Breast epithelium (tissue), 4 donors: ENCODE measurements around the gene DOK5. TPM values are rescaled to one million over a fixed set of nuclear protein-coding genes. Genes with fewer than 3 reads are reported as not detected.

Source experiments
- DNase-seq, 2 donors: peaks; one replicate each; pipeline ENCODE4 v3.0.0-alpha.2; 2019; ENCODE audit warnings: low spot score in 2 of 2
- H3K27ac ChIP-seq, 2 donors: fragments of 200-600 bp; sonication (generic) in 1 of 2; one replicate each; pipeline ENCODE4 v1.5.1; 2016 to 2019; ENCODE audit warnings: mild to moderate bottlenecking in 1 of 2
- H3K27me3 ChIP-seq, 2 donors: fragments of 200-600 bp; sonication (generic) in 1 of 2; one replicate each; pipeline versions ENCODE4 v1.5.1 to v1.6.0; 2017 to 2019; ENCODE audit warnings: control low read depth in 1 of 2, mild to moderate bottlenecking in 1 of 2
- H3K36me3 ChIP-seq: fragments of 200-600 bp; one replicate; pipeline ENCODE4 v1.5.1; 2019
- H3K4me1 ChIP-seq, 2 donors: fragments of 200-600 bp; sonication (generic); one replicate each; pipeline ENCODE4 v1.5.1; 2016 to 2019; ENCODE audit warnings: control low read depth in 1 of 2
- H3K4me3 ChIP-seq, 3 donors: fragments of 200-600 bp; sonication (generic); 1 replicate in 2 of 3; 2 replicates in 1 of 3; pipeline ENCODE4 v1.5.1; 2016 to 2019; ENCODE audit warnings: mild to moderate bottlenecking in 3 of 3, moderate library complexity in 2 of 3
- H3K9me3 ChIP-seq, 2 donors: fragments of 200-600 bp; sonication (generic) in 1 of 2; one replicate each; pipeline ENCODE4 v1.5.1; 2016 to 2019; ENCODE audit warnings: control low read depth in 1 of 2
- POLR2A ChIP-seq: fragments of 450-650 bp; IDR thresholded peaks from one replicate; pipeline ENCODE4 v1.6.1; 2016; ENCODE audit warnings: antibody characterized with exemption, mild to moderate bottlenecking, moderate library complexity
- POLR2AphosphoS5 ChIP-seq, 3 donors: sonication (generic); formaldehyde crosslinking; IDR thresholded peaks; one replicate each; pipeline ENCODE4 v1.6.1; 2017; ENCODE audit warnings: antibody characterized with exemption in 3 of 3
- intact Hi-C: fragments of 100-400 bp; cut with DNase I; formaldehyde crosslinking; loops from one replicate; pipeline ENCODE4 v1.15.1; 2023; ENCODE audit warnings: low total_unique reads
- total RNA-seq, 3 donors: library from RNA; depleted of rRNA; stranded (reverse); fragments of >200 nt; gene quantifications; one replicate each; pipeline ENCODE4 v1.1.0, GENCODE V29; 2016
- TF ChIP-seq, protein P1 (sequence below), 3 donors: fragments of 450-650 bp; IDR thresholded peaks; one replicate each; pipeline ENCODE4 v1.5.1; 2016 to 2017; ENCODE audit warnings: antibody characterized with exemption in 3 of 3, mild to moderate bottlenecking in 3 of 3, moderate library complexity in 3 of 3

Gene DOK5
- total RNA-seq, 3 donors from 2014 or later, result 2.0 to 4.0 (median 3.4) TPM

DNA sequence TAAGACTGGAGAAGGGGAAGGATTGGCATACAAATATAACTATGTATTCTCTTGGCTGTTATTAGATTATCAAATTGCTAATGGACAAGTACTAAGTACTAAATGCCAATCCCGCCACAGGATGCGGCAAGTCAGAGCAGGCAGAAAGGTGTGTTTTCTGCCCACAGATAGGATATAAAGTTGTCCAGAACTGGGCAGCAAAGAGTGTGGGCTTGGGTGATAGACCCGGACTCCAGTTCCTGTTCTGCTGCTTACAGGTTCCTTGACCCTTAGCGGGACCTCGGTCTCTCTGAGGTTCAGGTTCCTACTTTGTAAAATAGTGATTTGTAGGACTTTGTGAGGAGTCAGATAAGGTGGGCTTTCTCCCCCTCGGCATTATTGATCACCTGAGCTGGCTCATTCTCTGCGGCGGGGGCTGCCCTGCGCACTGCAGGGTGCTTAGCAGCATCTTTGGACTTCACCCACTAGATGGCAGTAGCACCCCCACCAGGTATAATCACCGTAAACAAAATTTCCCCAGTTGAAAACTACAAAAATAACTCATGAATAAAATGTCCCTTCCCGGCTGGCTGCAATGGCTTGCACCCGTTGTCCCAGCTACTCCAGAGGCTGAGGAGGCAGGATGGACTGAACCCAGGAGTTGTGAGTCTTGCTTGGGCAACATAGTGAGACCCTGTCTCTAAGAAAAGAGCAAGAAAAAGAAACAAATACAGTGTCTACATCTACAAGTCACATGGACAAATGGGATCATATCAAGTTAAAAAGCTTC lies 193.1 kb downstream of the DOK5 start:
- H3K4me1 ChIP-seq, result no peaks in the 10 kb centered on the region
- DNase-seq, result no peak

DNA sequence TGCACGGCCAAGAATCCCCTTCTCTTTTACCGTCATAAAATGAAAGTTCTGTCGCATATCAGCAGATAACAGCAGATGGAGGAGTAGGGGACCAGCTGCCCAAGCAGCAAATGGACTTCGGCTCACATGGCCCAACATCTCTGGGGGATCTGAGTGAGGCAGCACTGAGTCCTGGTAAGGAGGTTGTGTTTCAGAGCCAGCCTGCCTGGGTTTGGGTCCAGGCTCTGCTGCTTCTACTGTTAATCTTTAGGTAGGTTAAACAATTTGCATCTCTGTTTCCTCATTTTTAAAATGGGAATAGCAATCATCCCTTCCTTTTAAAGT lies 193.6 kb downstream of the DOK5 start:
- H3K27me3 ChIP-seq, result peaks cover 0 to 8% of the 10 kb centered on the region in 2 donors
- no peaks in the 10 kb centered on the region for H3K36me3 ChIP-seq
- no peaks in the 10 kb centered on the region for H3K4me1 ChIP-seq
- intact Hi-C loops, result no loop called here
- no peaks in the 10 kb centered on the region for H3K9me3 ChIP-seq
- DNase-seq, result no peak
- H3K27ac ChIP-seq, result no peak overlapping the region
- H3K4me3 ChIP-seq, result no peak overlapping the region
- TF ChIP-seq POLR2AphosphoS5 (IDR thresholded peaks at IDR 0.05), result no peak
- TF ChIP-seq, protein P1, sequence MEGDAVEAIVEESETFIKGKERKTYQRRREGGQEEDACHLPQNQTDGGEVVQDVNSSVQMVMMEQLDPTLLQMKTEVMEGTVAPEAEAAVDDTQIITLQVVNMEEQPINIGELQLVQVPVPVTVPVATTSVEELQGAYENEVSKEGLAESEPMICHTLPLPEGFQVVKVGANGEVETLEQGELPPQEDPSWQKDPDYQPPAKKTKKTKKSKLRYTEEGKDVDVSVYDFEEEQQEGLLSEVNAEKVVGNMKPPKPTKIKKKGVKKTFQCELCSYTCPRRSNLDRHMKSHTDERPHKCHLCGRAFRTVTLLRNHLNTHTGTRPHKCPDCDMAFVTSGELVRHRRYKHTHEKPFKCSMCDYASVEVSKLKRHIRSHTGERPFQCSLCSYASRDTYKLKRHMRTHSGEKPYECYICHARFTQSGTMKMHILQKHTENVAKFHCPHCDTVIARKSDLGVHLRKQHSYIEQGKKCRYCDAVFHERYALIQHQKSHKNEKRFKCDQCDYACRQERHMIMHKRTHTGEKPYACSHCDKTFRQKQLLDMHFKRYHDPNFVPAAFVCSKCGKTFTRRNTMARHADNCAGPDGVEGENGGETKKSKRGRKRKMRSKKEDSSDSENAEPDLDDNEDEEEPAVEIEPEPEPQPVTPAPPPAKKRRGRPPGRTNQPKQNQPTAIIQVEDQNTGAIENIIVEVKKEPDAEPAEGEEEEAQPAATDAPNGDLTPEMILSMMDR (IDR thresholded peaks at IDR 0.05), result no peak
- no peak for TF ChIP-seq POLR2A

More for the DNA sequence above, 193.1 kb downstream of the DOK5 start:
- H3K4me3 ChIP-seq, result no peak overlapping the region
- no peaks in the 10 kb centered on the region for H3K36me3 ChIP-seq
- no peak overlapping the region for H3K27ac ChIP-seq
- intact Hi-C loops, result no loop called here
- TF ChIP-seq POLR2A, result no peak
- TF ChIP-seq POLR2AphosphoS5 (IDR thresholded peaks at IDR 0.05), result no peak
- TF ChIP-seq, protein P1 (IDR thresholded peaks at IDR 0.05), result peak in 2 of 3 donors; percentile 12 to 14
- H3K9me3 ChIP-seq, result no peaks in the 10 kb centered on the region
- peaks cover 0 to 2% of the 10 kb centered on the region in 2 donors for H3K27me3 ChIP-seq

DNA sequence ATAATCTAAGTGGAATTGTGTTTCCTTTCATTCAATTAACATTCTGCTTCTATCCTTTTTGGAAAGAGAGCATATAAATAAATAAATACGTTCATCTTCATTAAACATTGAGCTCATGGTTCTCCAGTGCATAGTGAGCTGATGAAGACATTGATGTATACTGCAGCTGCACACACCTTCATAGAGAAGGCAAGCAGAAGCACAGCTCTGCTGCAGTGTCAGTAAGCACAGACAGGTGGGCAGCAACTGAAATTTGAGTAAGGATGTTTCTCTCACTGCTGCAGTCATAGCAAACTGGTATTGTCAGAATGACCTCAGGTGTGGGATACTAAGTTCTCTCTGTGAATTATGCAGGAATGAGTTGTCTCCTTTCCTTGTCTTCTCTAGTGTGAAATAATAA lies 202.9 kb downstream of the DOK5 start:
- Histone ChIP-seq H3K36me3 (no peaks in the 10 kb centered on the region), H3K27me3 (peaks cover 0 to 19% of the 10 kb centered on the region in 2 donors), H3K4me1 (no peaks in the 10 kb centered on the region), H3K4me3 (no peak overlapping the region), H3K27ac (no peak overlapping the region), H3K9me3 (no peaks in the 10 kb centered on the region)
- DNase-seq, result no peak
- intact Hi-C loops, result no loop called here
- no peak for TF ChIP-seq POLR2AphosphoS5 (IDR thresholded peaks at IDR 0.05)
- TF ChIP-seq, protein P1 (IDR thresholded peaks at IDR 0.05), result no peak

DNA sequence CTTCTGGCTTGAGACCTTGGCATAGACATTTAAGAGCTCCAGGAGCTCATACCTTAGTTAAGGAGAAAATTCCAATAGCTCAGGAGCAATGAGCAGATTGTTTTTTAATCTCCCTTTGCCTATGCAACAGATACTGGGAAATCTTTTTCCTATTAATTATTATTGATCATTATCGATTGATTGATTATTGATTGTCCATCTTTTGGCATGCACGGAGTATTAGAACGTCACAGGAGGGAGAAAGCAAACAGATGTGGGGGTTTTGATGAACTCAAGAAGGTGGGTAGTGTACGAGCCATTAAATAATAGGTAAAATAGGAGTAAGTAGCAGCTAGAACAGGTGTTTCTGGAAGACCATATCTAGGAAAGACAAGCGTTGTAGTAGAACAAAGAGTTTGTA lies 205.0 kb downstream of the DOK5 start:
- H3K27ac ChIP-seq, result no peak overlapping the region

More for the DNA sequence above, 205.0 kb downstream of the DOK5 start:
- Histone ChIP-seq H3K27me3 (peaks cover 0 to 14% of the 10 kb centered on the region in 2 donors), H3K9me3 (no peaks in the 10 kb centered on the region), H3K4me1 (no peaks in the 10 kb centered on the region), H3K4me3 (no peak overlapping the region), H3K36me3 (no peaks in the 10 kb centered on the region)
- intact Hi-C loops, result no loop called here
- TF ChIP-seq POLR2AphosphoS5 (IDR thresholded peaks at IDR 0.05), result no peak
- TF ChIP-seq, protein P1 (IDR thresholded peaks at IDR 0.05), result no peak
- TF ChIP-seq POLR2A, result no peak
- DNase-seq, result no peak
